Astrocyte of the spinal cord (primary cell): ENCODE measurements around the gene KCNJ6.

Experiments
- DNase-seq: peaks from one replicate; pipeline ENCODE4 v3.0.0; 2011; ENCODE audit warnings: low read depth, low spot score
- H3K4me3 ChIP-seq: 2 replicates; pipeline ENCODE4 v1.5.1; 2011; ENCODE audit warnings: low read depth, mild to moderate bottlenecking, low read length, moderate library complexity
- CTCF ChIP-seq: IDR thresholded peaks from 2 replicates; pipeline ENCODE4 v1.5.1; 2012; ENCODE audit warnings: low read depth, mild to moderate bottlenecking, low read length, inconsistent platforms
- in situ Hi-C: cut with HindIII; loops from 2 replicates; pipeline ENCODE4 v1.10.0; 2017; ENCODE audit warnings: low sequenced_read_pairs

The KCNJ6 gene

DNA sequence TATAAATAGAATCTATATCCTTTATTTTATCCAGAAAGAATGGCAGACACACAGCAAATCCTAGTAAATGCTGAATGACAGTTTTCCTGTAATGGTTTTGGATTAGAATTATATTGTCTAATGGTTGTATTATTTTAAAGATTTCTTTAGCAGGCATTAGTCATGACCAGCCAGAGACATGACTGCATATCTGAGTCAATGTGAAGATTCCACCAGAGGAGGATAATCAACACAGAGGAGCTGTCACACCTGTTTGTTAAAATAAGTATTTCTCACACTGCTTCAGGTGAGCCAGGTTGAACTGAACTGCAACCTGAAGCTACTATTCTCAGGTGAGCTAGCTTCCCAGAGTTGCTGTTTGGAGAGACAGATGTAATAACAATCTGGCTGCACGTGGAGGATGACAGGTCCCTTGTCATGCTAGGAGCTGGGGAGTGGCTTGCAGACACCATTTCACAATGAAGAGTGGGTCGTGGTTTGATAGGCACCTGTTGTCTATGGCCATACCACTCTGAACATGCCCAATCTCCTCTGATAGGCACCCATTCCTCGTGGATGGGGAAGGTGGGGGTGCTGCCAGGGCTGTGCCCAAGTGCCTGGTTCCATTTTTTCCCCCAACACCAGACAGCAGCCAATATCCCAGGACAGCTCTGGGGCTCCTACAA is 94.3 kb downstream of the KCNJ6 start:
- TF ChIP-seq CTCF = no peak
- in situ Hi-C loops = no loop called here

DNA sequence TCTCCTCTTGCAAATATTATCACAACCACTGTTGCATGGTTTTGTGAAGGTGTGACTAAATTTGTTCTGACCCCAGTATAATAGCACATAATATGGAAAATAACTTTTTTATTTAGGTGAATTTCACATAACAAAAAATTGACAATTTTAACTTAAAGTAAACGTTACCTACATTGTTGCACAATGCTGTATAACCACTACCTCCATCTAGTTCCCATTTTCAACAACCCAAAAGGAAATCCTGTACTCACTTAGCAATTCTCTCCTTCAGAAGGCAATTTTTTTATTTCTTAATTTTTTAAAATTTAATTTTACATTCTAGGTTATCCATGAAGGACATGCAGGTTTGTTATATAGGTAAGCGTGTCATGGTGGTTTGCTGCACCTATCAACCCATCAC is 95.2 kb downstream of the KCNJ6 start:
- H3K4me3 ChIP-seq = no peak overlapping the region
- DNase-seq = no peak
- in situ Hi-C loops = no loop called here
- TF ChIP-seq CTCF = no peak

More for the DNA sequence above, 94.3 kb downstream of the KCNJ6 start:
- DNase-seq = no peak
- no peak overlapping the region for H3K4me3 ChIP-seq

DNA sequence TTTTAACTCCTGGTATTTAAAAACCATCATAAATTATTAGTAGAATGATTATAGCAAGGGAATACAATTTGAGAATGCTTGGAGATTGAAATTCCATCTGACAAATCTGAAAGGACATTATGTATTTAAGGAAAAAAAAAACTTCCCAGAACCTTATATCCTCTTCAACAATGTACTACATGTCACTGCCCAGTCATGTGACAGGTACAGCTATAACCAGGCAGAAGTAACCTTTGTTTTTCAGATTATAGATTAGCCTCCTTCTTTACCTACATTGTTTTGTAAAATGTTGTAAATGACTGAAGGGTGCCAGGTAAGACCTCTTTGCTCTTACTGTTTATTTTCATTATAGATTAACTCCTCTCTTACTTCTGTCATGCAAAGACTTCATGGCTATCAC is 96.9 kb downstream of the KCNJ6 start:
- TF ChIP-seq CTCF = no peak
- in situ Hi-C loops = no loop called here
- H3K4me3 ChIP-seq = no peak overlapping the region
- DNase-seq = no peak

- DNase-seq = no peak
- in situ Hi-C loops = no loop called here
- no peak overlapping the region for H3K4me3 ChIP-seq
- TF ChIP-seq CTCF = no peak
Observed at GRCh38 chr21:37817242-37817641, 99.0 kb downstream of the KCNJ6 start.

DNA sequence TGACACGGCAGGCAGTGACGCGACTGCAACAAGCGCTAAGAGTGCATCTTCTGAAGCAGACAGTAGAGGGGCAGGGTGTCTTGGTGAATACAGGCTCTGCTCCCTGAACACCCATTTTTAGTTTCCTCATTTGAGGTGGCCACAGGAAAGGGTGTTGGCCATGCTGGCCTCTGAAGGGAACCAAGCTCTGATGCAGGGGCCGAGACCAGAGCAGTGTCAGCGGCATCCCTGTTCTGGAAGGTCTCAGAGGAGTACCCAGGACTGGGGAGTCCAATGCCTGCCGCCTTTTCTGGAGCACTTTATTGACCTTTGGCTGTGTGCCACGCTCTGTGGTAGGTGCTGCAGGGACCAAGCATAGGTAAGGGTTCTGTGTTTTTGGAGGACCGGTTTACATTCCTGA is 100.4 kb downstream of the KCNJ6 start:
- in situ Hi-C loops = no loop called here
- no peak for TF ChIP-seq CTCF
- DNase-seq = no peak
- no peak overlapping the region for H3K4me3 ChIP-seq

DNA sequence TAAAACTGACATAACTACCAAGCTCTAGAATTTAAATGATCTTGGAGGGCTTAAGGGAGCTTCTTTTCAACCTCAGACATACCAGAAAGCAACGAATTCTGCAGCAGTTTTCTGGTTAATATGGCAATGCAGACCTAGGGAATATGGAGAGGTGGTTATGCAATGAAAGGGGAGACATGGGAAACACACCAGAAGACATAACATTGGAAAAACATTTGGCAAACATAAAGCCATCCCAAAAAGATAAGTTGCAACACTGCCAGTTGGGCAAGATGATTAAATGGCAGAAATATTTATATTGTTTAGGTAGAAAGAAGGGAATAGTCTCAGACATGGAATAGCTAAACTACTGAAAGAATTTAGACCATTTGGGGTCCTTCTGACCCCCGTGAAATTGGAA is 104.5 kb downstream of the KCNJ6 start:
- no peak overlapping the region for H3K4me3 ChIP-seq
- no peak for DNase-seq
- no peak for TF ChIP-seq CTCF
- in situ Hi-C loops = no loop called here

- DNase-seq = no peak
- in situ Hi-C loops = no loop called here
- TF ChIP-seq CTCF = no peak
- no peak overlapping the region for H3K4me3 ChIP-seq
Observed at GRCh38 chr21:37808261-37808660, 108.0 kb downstream of the KCNJ6 start.
